GM12891 (cell line): ENCODE measurements around the gene C2orf72.

Experiments
- POLR2A ChIP-seq: IDR thresholded peaks from 2 replicates; pipeline ENCODE4 v1.6.1; 2011; ENCODE audit warnings: low read depth, low read length, control low read depth
- POLR2AphosphoS5 ChIP-seq: IDR thresholded peaks from 2 replicates; pipeline ENCODE4 v1.6.1; 2011; ENCODE audit warnings: low read depth, low read length, control low read depth

- TF ChIP-seq POLR2A = no peak
- TF ChIP-seq POLR2AphosphoS5 = no peak
These were observed 22.4 kb downstream of the C2orf72 start for GRCh38 chr2:231059756-231060155.
